Loucy (cell line): ENCODE data around the gene KRT86.

Experiments used
- H2AFZ ChIP-seq: fragments of 200-600 bp; sonication (generic); 2 replicates; pipeline ENCODE4 v1.6.0; 2016; ENCODE audit warnings: antibody characterized with exemption, mild to moderate bottlenecking, low read length, moderate library complexity
- H3F3A ChIP-seq: fragments of 200-600 bp; 2 replicates; pipeline ENCODE4 v1.6.0; 2016; ENCODE audit warnings: antibody characterized with exemption, low read depth, mild to moderate bottlenecking
- H3K27me3 ChIP-seq: fragments of 200-600 bp; sonication (generic); 2 replicates; pipeline ENCODE4 v1.6.1; 2014; ENCODE audit warnings: low read length, mild to moderate bottlenecking; ENCODE audit not compliant: insufficient read depth, poor library complexity, severe bottlenecking
- H3K36me3 ChIP-seq: fragments of 200-600 bp; sonication (generic); 2 replicates; pipeline ENCODE4 v1.6.1; 2016; ENCODE audit warnings: low read length; ENCODE audit not compliant: insufficient read depth
- H3K4me1 ChIP-seq: fragments of 200-600 bp; sonication (generic); 2 replicates; pipeline ENCODE4 v1.5.1; 2014; ENCODE audit warnings: low read length, mild to moderate bottlenecking; ENCODE audit not compliant: insufficient read depth, poor library complexity, severe bottlenecking
- H3K4me2 ChIP-seq: fragments of 200-600 bp; sonication (generic); 2 replicates; pipeline ENCODE4 v1.6.0; 2014; ENCODE audit warnings: antibody characterized with exemption, low read length, low read depth, mild to moderate bottlenecking; ENCODE audit not compliant: poor library complexity, severe bottlenecking
- H3K4me3 ChIP-seq: fragments of 200-600 bp; sonication (generic); 2 replicates; pipeline ENCODE4 v1.5.1; 2014; ENCODE audit warnings: low read length, mild to moderate bottlenecking, mixed read lengths; ENCODE audit not compliant: poor library complexity, severe bottlenecking
- H3K79me2 ChIP-seq: fragments of 200-600 bp; sonication (generic); 2 replicates; pipeline ENCODE4 v1.6.1; 2014; ENCODE audit warnings: low read length; ENCODE audit not compliant: insufficient read depth
- H3K9ac ChIP-seq: fragments of 200-600 bp; sonication (generic); 2 replicates; pipeline ENCODE4 v1.6.0; 2014; ENCODE audit warnings: mild to moderate bottlenecking, low read depth, low read length, moderate library complexity; ENCODE audit not compliant: poor library complexity, severe bottlenecking
- H3K9me2 ChIP-seq: fragments of 200-600 bp; sonication (generic); replicated peaks from 2 replicates; pipeline ENCODE4 v1.6.1; 2016; ENCODE audit warnings: low read depth, low read length, mixed read lengths
- H3K9me3 ChIP-seq: fragments of 200-600 bp; sonication (generic); 2 replicates; pipeline ENCODE4 v1.6.1; 2014; ENCODE audit warnings: mild to moderate bottlenecking, antibody characterized with exemption, low read length, low read depth; ENCODE audit not compliant: insufficient read depth
- H4K20me1 ChIP-seq: fragments of 200-600 bp; sonication (generic); 2 replicates; pipeline ENCODE4 v1.6.0; 2014; ENCODE audit warnings: antibody characterized with exemption, low read length, mild to moderate bottlenecking; ENCODE audit not compliant: insufficient read depth, poor library complexity, severe bottlenecking
- CTCF ChIP-seq: fragments of 200-600 bp; sonication (generic); conservative IDR thresholded peaks from 2 replicates; pipeline ENCODE4 v1.5.1; 2014; ENCODE audit warnings: mild to moderate bottlenecking, antibody characterized with exemption, low read length
- EZH2phosphoT487 ChIP-seq: fragments of 200-600 bp; IDR thresholded peaks from 2 replicates; pipeline ENCODE4 v1.6.1; 2018; ENCODE audit warnings: antibody characterized with exemption, mild to moderate bottlenecking, moderate library complexity, borderline replicate concordance

KRT86 gene

GRCh38 chr12:52236386-52237050 lies 37.9 kb upstream of the KRT86 start:
- H3K9me2 ChIP-seq = no peaks in the 10 kb centered on the region
- no peak overlapping the region for H3K4me3 ChIP-seq
- H3K9ac ChIP-seq = no peak overlapping the region
- H2AFZ ChIP-seq = no peak overlapping the region
- no peaks in the 10 kb centered on the region for H3K9me3 ChIP-seq
- TF ChIP-seq CTCF (no peak), EZH2phosphoT487 (no peak)
- H3K36me3 ChIP-seq = no peaks in the 10 kb centered on the region
- no peaks in the 10 kb centered on the region for H3K27me3 ChIP-seq
- no peaks in the 10 kb centered on the region for H3K79me2 ChIP-seq
- no peak overlapping the region for H3K4me2 ChIP-seq
- no peaks in the 10 kb centered on the region for H3K4me1 ChIP-seq
- H3F3A ChIP-seq = no peaks in the 10 kb centered on the region
- no peaks in the 10 kb centered on the region for H4K20me1 ChIP-seq

GRCh38 chr12:52238207-52238840 lies 36.1 kb upstream of the KRT86 start:
- no peak overlapping the region for H3K9ac ChIP-seq

GRCh38 chr12:52238916-52239646 lies 35.4 kb upstream of the KRT86 start:
- Histone ChIP-seq H3K36me3 (no peaks in the 10 kb centered on the region), H3K9me3 (no peaks in the 10 kb centered on the region), H3K9ac (no peak overlapping the region), H3K27me3 (no peaks in the 10 kb centered on the region), H3K4me1 (no peaks in the 10 kb centered on the region), H2AFZ (no peak overlapping the region), H3K79me2 (no peaks in the 10 kb centered on the region), H4K20me1 (no peaks in the 10 kb centered on the region), H3K4me2 (no peak overlapping the region), H3F3A (no peaks in the 10 kb centered on the region), H3K9me2 (no peaks in the 10 kb centered on the region), H3K4me3 (no peak overlapping the region)
- TF ChIP-seq CTCF (no peak), EZH2phosphoT487 (no peak)

More at GRCh38 chr12:52238207-52238840, 36.1 kb upstream of the KRT86 start:
- TF ChIP-seq CTCF = no peak
- TF ChIP-seq EZH2phosphoT487 = no peak
- Histone ChIP-seq H3K9me3 (no peaks in the 10 kb centered on the region), H3K27me3 (no peaks in the 10 kb centered on the region), H4K20me1 (no peaks in the 10 kb centered on the region), H3K4me1 (no peaks in the 10 kb centered on the region), H3K4me2 (no peak overlapping the region), H3K36me3 (no peaks in the 10 kb centered on the region), H3K79me2 (no peaks in the 10 kb centered on the region), H2AFZ (no peak overlapping the region), H3K9me2 (no peaks in the 10 kb centered on the region), H3K4me3 (no peak overlapping the region), H3F3A (no peaks in the 10 kb centered on the region)
